ENCODE results near the gene WFDC1. TPM values are rescaled to one million over a fixed set of nuclear protein-coding genes. Genes with fewer than 3 reads are reported as not detected.

WFDC1 gene
- total RNA-seq, 4 donors from 2014 or later, result 0.77 to 13.3 (median 5.7) TPM

DNA sequence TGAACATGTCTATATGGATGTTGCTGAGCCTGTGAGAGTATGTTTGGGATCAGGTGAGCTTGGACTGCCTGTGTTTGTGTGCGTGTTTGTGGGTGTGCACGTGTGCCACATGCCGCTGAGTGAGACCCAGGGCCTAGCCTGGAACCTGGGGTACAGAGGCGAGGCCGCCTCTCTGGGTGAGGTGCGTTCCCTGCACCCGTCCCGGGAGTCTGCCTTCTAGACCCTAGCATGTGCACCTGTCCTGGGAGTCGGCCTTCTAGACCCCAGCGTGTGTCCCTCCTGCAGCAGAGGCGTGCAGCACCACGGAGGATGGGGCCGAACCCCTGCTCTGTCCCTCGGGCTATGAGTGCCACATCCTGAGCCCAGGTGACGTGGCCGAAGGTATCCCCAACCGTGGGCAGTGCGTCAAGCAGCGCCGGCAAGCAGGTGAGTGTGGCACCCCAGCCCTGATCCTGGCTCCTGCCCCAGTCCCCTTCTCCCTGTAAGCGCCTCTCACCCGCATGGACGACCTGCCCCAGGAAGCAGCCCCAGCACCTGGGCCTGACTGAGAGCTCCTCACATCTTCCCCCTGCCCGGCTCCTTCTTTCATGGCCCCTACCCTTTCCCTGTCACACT, 24.6 kb downstream of the WFDC1 start:
- no peaks in the 10 kb centered on the region for H3K36me3 ChIP-seq
- no peak overlapping the region for H3K27ac ChIP-seq
- intact Hi-C loops (cut with DNase I; ENCODE audit: low total_unique reads), result no loop called here
- no peaks in the 10 kb centered on the region for H3K4me1 ChIP-seq
- no peaks in the 10 kb centered on the region for H3K27me3 ChIP-seq
- TF ChIP-seq, protein P1, sequence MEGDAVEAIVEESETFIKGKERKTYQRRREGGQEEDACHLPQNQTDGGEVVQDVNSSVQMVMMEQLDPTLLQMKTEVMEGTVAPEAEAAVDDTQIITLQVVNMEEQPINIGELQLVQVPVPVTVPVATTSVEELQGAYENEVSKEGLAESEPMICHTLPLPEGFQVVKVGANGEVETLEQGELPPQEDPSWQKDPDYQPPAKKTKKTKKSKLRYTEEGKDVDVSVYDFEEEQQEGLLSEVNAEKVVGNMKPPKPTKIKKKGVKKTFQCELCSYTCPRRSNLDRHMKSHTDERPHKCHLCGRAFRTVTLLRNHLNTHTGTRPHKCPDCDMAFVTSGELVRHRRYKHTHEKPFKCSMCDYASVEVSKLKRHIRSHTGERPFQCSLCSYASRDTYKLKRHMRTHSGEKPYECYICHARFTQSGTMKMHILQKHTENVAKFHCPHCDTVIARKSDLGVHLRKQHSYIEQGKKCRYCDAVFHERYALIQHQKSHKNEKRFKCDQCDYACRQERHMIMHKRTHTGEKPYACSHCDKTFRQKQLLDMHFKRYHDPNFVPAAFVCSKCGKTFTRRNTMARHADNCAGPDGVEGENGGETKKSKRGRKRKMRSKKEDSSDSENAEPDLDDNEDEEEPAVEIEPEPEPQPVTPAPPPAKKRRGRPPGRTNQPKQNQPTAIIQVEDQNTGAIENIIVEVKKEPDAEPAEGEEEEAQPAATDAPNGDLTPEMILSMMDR (IDR thresholded peaks at IDR 0.05), result no peak
- TF ChIP-seq POLR2A (IDR thresholded peaks at IDR 0.05), result no peak
- no peaks in the 10 kb centered on the region for H3K9me3 ChIP-seq
- no peak overlapping the region for H3K4me3 ChIP-seq
- no peak for DNase-seq

GRCh38 chr16:84320511-84320910, 25.8 kb downstream of the WFDC1 start:
- TF ChIP-seq, protein P1 (IDR thresholded peaks at IDR 0.05), result no peak
- TF ChIP-seq POLR2A (IDR thresholded peaks at IDR 0.05), result no peak
- intact Hi-C loops (cut with DNase I; ENCODE audit: low total_unique reads), result no loop called here
- Histone ChIP-seq H3K27ac (no peak overlapping the region), H3K4me3 (no peak overlapping the region), H3K36me3 (no peaks in the 10 kb centered on the region), H3K4me1 (no peaks in the 10 kb centered on the region), H3K27me3 (no peaks in the 10 kb centered on the region), H3K9me3 (no peaks in the 10 kb centered on the region)
- DNase-seq, result no peak

DNA sequence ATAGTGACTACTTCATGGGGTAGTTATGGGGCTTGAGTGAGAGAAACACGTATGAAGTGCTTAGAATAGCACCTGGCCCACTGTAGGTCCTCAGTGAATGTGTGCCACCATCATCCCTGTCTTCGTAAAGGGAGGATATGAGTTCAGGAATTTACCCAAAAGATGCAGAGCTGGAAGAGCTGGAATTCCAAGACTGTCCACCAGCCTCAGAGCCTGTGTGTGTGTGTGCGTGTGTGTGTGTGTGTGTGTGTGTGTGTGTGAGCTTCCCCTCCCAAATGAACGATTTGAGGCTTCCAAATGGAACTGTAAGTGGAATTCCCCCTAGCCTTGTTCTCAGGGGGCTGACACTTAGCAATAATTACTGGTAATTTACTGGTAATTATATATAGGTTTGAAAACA, 27.3 kb downstream of the WFDC1 start:
- TF ChIP-seq, protein P1 (IDR thresholded peaks at IDR 0.05), result no peak
- TF ChIP-seq POLR2A (IDR thresholded peaks at IDR 0.05), result no peak
- Histone ChIP-seq H3K9me3 (no peaks in the 10 kb centered on the region), H3K27ac (no peak overlapping the region), H3K27me3 (no peaks in the 10 kb centered on the region), H3K4me3 (no peak overlapping the region), H3K36me3 (no peaks in the 10 kb centered on the region), H3K4me1 (no peaks in the 10 kb centered on the region)
- DNase-seq, result no peak
- intact Hi-C loops (cut with DNase I; ENCODE audit: low total_unique reads), result no loop called here

DNA sequence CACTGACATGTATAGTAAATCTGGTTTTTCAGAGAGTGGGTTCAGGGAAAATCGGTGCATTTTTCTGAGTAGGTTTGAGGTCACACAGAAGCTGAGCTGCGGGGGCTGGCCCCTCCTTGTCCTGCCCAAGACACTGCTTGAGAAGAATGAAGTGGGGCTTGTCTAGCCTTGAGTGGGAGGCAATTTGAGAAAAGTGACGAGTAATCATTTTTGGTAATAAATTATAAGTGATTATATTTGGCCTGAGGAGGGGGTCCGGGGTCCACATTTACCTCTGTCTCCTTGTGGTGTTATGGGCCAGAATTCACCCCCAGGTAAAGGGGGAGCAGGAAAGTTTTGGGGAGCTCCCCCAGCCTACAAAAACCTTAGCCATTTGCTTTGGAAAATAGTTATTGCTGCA, 28.1 kb downstream of the WFDC1 start:
- no peak for DNase-seq
- Histone ChIP-seq H3K27me3 (no peaks in the 10 kb centered on the region), H3K36me3 (no peaks in the 10 kb centered on the region), H3K27ac (no peak overlapping the region), H3K4me1 (no peaks in the 10 kb centered on the region), H3K4me3 (no peak overlapping the region), H3K9me3 (no peaks in the 10 kb centered on the region)
- intact Hi-C loops (cut with DNase I; ENCODE audit: low total_unique reads), result no loop called here
- TF ChIP-seq, protein P1 (IDR thresholded peaks at IDR 0.05), result no peak
- TF ChIP-seq POLR2A (IDR thresholded peaks at IDR 0.05), result no peak

DNA sequence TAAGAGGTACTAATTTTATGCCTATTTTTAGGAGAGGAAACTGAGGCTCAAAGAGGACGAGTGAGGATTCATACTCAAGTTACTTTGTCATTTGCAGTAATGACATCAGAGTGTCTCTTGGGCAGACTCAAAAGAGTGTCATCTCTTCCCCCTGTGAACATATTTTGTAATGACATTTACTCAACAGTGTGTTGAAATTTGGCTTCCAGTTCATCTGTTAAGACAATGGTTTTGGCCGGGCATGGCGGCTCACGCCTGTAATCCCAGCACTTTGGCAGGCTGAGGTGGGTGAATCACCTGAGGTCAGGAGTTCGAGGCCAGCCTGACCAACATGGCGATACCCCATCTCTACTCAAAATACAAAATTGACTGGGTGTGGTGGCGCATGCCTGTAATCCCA, 28.9 kb downstream of the WFDC1 start:
- H3K4me1 ChIP-seq, result no peaks in the 10 kb centered on the region
- DNase-seq, result no peak
- no peak overlapping the region for H3K4me3 ChIP-seq
- no peaks in the 10 kb centered on the region for H3K27me3 ChIP-seq
- H3K9me3 ChIP-seq, result no peaks in the 10 kb centered on the region
- TF ChIP-seq, protein P1 (IDR thresholded peaks at IDR 0.05), result no peak
- no peak for TF ChIP-seq POLR2A (IDR thresholded peaks at IDR 0.05)
- H3K27ac ChIP-seq, result no peak overlapping the region
- intact Hi-C loops (cut with DNase I; ENCODE audit: low total_unique reads), result no loop called here
- H3K36me3 ChIP-seq, result no peaks in the 10 kb centered on the region

All from uterus (tissue), 4 donors.